Activated T-helper 1 cell treated with anti-CD3 and anti-CD28 coated beads, Interleukin-2, amount 50 U/mL, for 16 hours (primary cell): ENCODE results near the gene AQR.
"Not testable (repeated sequence)": the region's sequence is repeated elsewhere in the genome, so short reads cannot be mapped to it uniquely, and the experiment has no call there.

Experiments used
- DNase-seq, 2 donors: peaks; one replicate each; pipeline ENCODE4 v3.0.0-alpha.2; 2020; ENCODE audit warnings: low read depth in 1 of 2, low spot score in 1 of 2

Gene AQR

GRCh38 chr15:34953851-34954250, 15.7 kb downstream of the AQR start:
- DNase-seq = no peak

- no peak for DNase-seq
Measured at GRCh38 chr15:34952481-34952880, 17.1 kb downstream of the AQR start.

- no peak for DNase-seq
Measured at GRCh38 chr15:34951993-34952392, 17.5 kb downstream of the AQR start.

- no peak for DNase-seq
Measured at GRCh38 chr15:34944936-34945335, 24.6 kb downstream of the AQR start.

GRCh38 chr15:34943711-34944110, 25.8 kb downstream of the AQR start:
- no peak for DNase-seq

- not testable (repeated sequence) for DNase-seq
Measured at GRCh38 chr15:34943264-34943663, 26.3 kb downstream of the AQR start.

- no peak for DNase-seq
Measured at GRCh38 chr15:34942363-34942762, 27.2 kb downstream of the AQR start.

- DNase-seq = no peak
Measured at GRCh38 chr15:34941831-34942230, 27.7 kb downstream of the AQR start.

GRCh38 chr15:34941185-34941698, 28.3 kb downstream of the AQR start:
- no peak for DNase-seq

- DNase-seq = no peak
Measured at GRCh38 chr15:34933432-34933975, 36.0 kb downstream of the AQR start.

- DNase-seq = not testable (repeated sequence)
Measured at GRCh38 chr15:34928349-34928748, 41.2 kb downstream of the AQR start.

- DNase-seq = no peak
Measured at GRCh38 chr15:34927726-34928125, 41.8 kb downstream of the AQR start.

- no peak for DNase-seq
Measured at GRCh38 chr15:34914317-34914716, 55.2 kb downstream of the AQR start.

- no peak for DNase-seq
Measured at GRCh38 chr15:34905047-34905446, 64.5 kb downstream of the AQR start.

GRCh38 chr15:34904527-34904926, 65.0 kb downstream of the AQR start:
- DNase-seq = no peak

- no peak for DNase-seq
Measured at GRCh38 chr15:34900748-34901147, 68.8 kb downstream of the AQR start.

- DNase-seq = no peak
Measured at GRCh38 chr15:34896183-34896582, 73.4 kb downstream of the AQR start.

GRCh38 chr15:34893967-34894366, 75.6 kb downstream of the AQR start:
- no peak for DNase-seq

GRCh38 chr15:34892963-34893591, 76.5 kb downstream of the AQR start:
- DNase-seq = no peak

GRCh38 chr15:34890424-34890823, 79.1 kb downstream of the AQR start:
- no peak for DNase-seq

GRCh38 chr15:34889476-34889875, 80.1 kb downstream of the AQR start:
- DNase-seq = no peak

- no peak for DNase-seq
Measured at GRCh38 chr15:34886134-34886533, 83.4 kb downstream of the AQR start.

GRCh38 chr15:34883633-34884032, 85.9 kb downstream of the AQR start:
- no peak for DNase-seq
